K562 (cell line): ENCODE data around the gene UMAD1. TPM values are rescaled to one million over a fixed set of nuclear protein-coding genes. Genes with fewer than 3 reads are reported as not detected.

Source experiments
- ATAC-seq: fragments of 200-7000 bp; cut with Tn5 transposase; 3 replicates; pipeline ENCODE4 v1.9.1; 2020; ENCODE audit warnings: moderate library complexity
- BruUV-seq: library from RNA; stranded (reverse); fragments of 400-500 nt; replicated peaks from 2 replicates; lab custom pipeline; 2021; lab: Mats Ljungman, UMichigan
- CTCF ChIA-PET: fragments of 300-600 bp; formaldehyde crosslinking; extraction: SDS; loops from one replicate; lab custom pipeline; 2021; ENCODE audit warnings: low intra/inter-chr PET ratio; lab: Yijun Ruan, JAX
- POLR2A ChIA-PET: fragments of 300-600, 350-650 bp; sonication (Branson Sonifier 250); formaldehyde crosslinking; extraction: SDS; loops from one replicate; lab custom pipeline; 2021; ENCODE audit warnings: antibody characterized with exemption, inconsistent platforms; lab: Yijun Ruan, JAX
- DNase-seq, 4 experiments: peaks; one replicate each; pipeline versions ENCODE4 v3.0.0 to v3.0.0-alpha.2; 2011 to 2018; ENCODE audit warnings: low spot score in 3 of 4, mixed read lengths in 3 of 4; ENCODE audit errors: extremely low read depth in 1 of 4
- FAIRE-seq: peaks from 2 replicates; lab custom pipeline; 2011; peaks lifted over from hg19 to GRCh38; lab: Jason Lieb, UNC
- H2AFZ ChIP-seq: 2 replicates; pipeline ENCODE4 v1.6.0; 2011; ENCODE audit warnings: low read depth, low read length, control low read depth, inconsistent platforms
- H3K27ac ChIP-seq: fragments of 200-600 bp; 3 replicates; pipeline ENCODE4 v1.8.0; 2011; ENCODE audit warnings: low read depth, mild to moderate bottlenecking, control low read depth, inconsistent platforms, low read length, moderate library complexity, mixed read lengths; ENCODE audit errors: extremely low read depth
- H3K27me3 ChIP-seq, 2 experiments: fragments of 300-600 bp in 1 of 2; 2 replicates in 1 of 2; 3 replicates in 1 of 2; pipeline versions ENCODE4 v1.6.0 to v1.8.0; 2011; ENCODE audit warnings: inconsistent platforms in 2 of 2, low read length in 2 of 2, mild to moderate bottlenecking in 1 of 2, mixed read lengths in 1 of 2, moderate library complexity in 1 of 2; ENCODE audit not compliant: control insufficient read depth in 2 of 2, insufficient read depth in 2 of 2
- H3K36me3 ChIP-seq: fragments of 300-600 bp; 3 replicates; pipeline ENCODE4 v1.8.0; 2011; ENCODE audit warnings: mild to moderate bottlenecking, low read length, inconsistent platforms; ENCODE audit not compliant: control insufficient read depth, insufficient read depth
- H3K4me1 ChIP-seq, 2 experiments: fragments of 200-600 bp in 1 of 2; replicated peaks in 1 of 2; 2 replicates in 1 of 2; 3 replicates in 1 of 2; pipeline versions ENCODE4 v1.5.1 to v1.8.0; 2011; ENCODE audit warnings: inconsistent platforms in 2 of 2, low read length in 2 of 2, mild to moderate bottlenecking in 1 of 2, mixed read lengths in 1 of 2, moderate library complexity in 1 of 2; ENCODE audit not compliant: control insufficient read depth in 2 of 2, insufficient read depth in 2 of 2
- H3K4me2 ChIP-seq: 2 replicates; pipeline ENCODE4 v1.6.1; 2011; ENCODE audit warnings: low read length, control low read depth, inconsistent platforms, mixed read lengths; ENCODE audit not compliant: insufficient read depth
- H3K4me3 ChIP-seq: fragments of 200-600 bp; sonication (generic), shearing (Covaris generic); 2 replicates; pipeline ENCODE4 v1.5.1; 2016; ENCODE audit warnings: control low read depth, inconsistent platforms
- H3K79me2 ChIP-seq: fragments of 200-600 bp; 3 replicates; pipeline ENCODE4 v1.8.0; 2011; ENCODE audit warnings: low read length, inconsistent platforms; ENCODE audit not compliant: control insufficient read depth, insufficient read depth
- H3K9ac ChIP-seq, 2 experiments: 2 replicates each; pipeline versions ENCODE4 v1.6.0 to v1.6.1; 2011; ENCODE audit warnings: low read depth in 2 of 2, low read length in 2 of 2, control low read depth in 1 of 2, inconsistent platforms in 1 of 2, mild to moderate bottlenecking in 1 of 2, mixed read lengths in 1 of 2; ENCODE audit not compliant: insufficient read depth in 1 of 2
- H3K9me1 ChIP-seq: one replicate; pipeline ENCODE4 v1.6.0; 2011; ENCODE audit warnings: inconsistent platforms, mild to moderate bottlenecking, low read length, moderate library complexity; ENCODE audit not compliant: control insufficient read depth, insufficient read depth
- H3K9me3 ChIP-seq: replicated peaks from 2 replicates; pipeline ENCODE4 v1.5.1; 2011; ENCODE audit warnings: low read depth, low read length, inconsistent platforms; ENCODE audit not compliant: control insufficient read depth, insufficient read depth
- H4K20me1 ChIP-seq: replicated peaks from 2 replicates; pipeline ENCODE4 v1.6.1; 2011; ENCODE audit warnings: low read length, inconsistent platforms, mixed read lengths; ENCODE audit not compliant: control insufficient read depth, insufficient read depth
- BDP1 ChIP-seq: IDR thresholded peaks from 3 replicates; pipeline ENCODE4 v1.6.1; 2011; ENCODE audit not compliant: insufficient read length, insufficient read depth
- CXXC5 ChIP-seq: fragments of 250-450 bp; sonication (Bioruptor Pico); IDR thresholded peaks from 2 replicates; pipeline ENCODE4 v1.8.0; 2022; ENCODE audit warnings: inconsistent platforms, mild to moderate bottlenecking, moderate library complexity
- HMG20A ChIP-seq: fragments of 450-650 bp; formaldehyde crosslinking; conservative IDR thresholded peaks from 2 replicates; pipeline ENCODE4 v1.4.0; 2020; ENCODE audit warnings: mild to moderate bottlenecking, mixed read lengths
- KHSRP ChIP-seq: fragments of 450-650 bp; IDR thresholded peaks from 2 replicates; pipeline ENCODE4 v1.6.1; 2017
- LCOR ChIP-seq: sonication (generic); formaldehyde crosslinking; IDR thresholded peaks from 2 replicates; pipeline ENCODE4 v1.8.0; 2022; ENCODE audit warnings: mild to moderate bottlenecking, missing genetic modification reagents
- NFRKB ChIP-seq: fragments of 450-650 bp; IDR thresholded peaks from 2 replicates; pipeline ENCODE4 v1.6.1; 2016; ENCODE audit warnings: low read depth
- NFXL1 ChIP-seq: fragments of 450-650 bp; formaldehyde crosslinking; IDR thresholded peaks from 2 replicates; pipeline ENCODE4 v1.4.0; 2021; ENCODE audit warnings: mild to moderate bottlenecking
- NUFIP1 ChIP-seq: fragments of 450-650 bp; IDR thresholded peaks from 2 replicates; pipeline ENCODE4 v1.6.1; 2018; ENCODE audit not compliant: partially characterized antibody
- PURB ChIP-seq: sonication (generic); formaldehyde crosslinking; IDR thresholded peaks from 2 replicates; pipeline ENCODE4 v1.9.0; 2021; ENCODE audit warnings: low read depth, mild to moderate bottlenecking, missing genetic modification reagents
- RBBP5 ChIP-seq: fragments of 200-600 bp; sonication (generic); IDR thresholded peaks from 2 replicates; pipeline ENCODE4 v1.6.1; 2012; ENCODE audit warnings: borderline replicate concordance, mild to moderate bottlenecking, low read length, control low read depth, inconsistent platforms; ENCODE audit not compliant: insufficient read depth, poor library complexity, severe bottlenecking
- TEAD4 ChIP-seq, 2 experiments: sonication (generic) in 1 of 2; formaldehyde crosslinking in 1 of 2; IDR thresholded peaks; 2 replicates each; pipeline versions ENCODE4 v1.6.1 to v1.8.0; 2012 to 2022; ENCODE audit warnings: borderline replicate concordance in 1 of 2, inconsistent platforms in 1 of 2, low read length in 1 of 2, mild to moderate bottlenecking in 1 of 2, missing genetic modification reagents in 1 of 2
- ZNF764 ChIP-seq: fragments of 250-450 bp; sonication (Bioruptor Pico); IDR thresholded peaks from 2 replicates; pipeline ENCODE4 v1.4.0; 2020; ENCODE audit warnings: low read depth, mild to moderate bottlenecking, moderate library complexity
- ZSCAN32 ChIP-seq: fragments of 450-650 bp; formaldehyde crosslinking; IDR thresholded peaks from 2 replicates; pipeline ENCODE4 v1.4.0; 2020; ENCODE audit warnings: mild to moderate bottlenecking, moderate library complexity
- WGBS: fragments of 100-300 bp; shearing (Covaris generic); methylation state at CpG from one replicate; pipeline ENCODE4 v1.1.6; 2016; ENCODE audit warnings: low coverage, mixed read lengths; ENCODE audit not compliant: insufficient coverage; ENCODE audit errors: missing lambda C conversion rate; 5-methylcytosine and 5-hydroxymethylcytosine counted together
- in situ Hi-C: fragments of 300-500 bp; cut with MboI; formaldehyde crosslinking; loops from 4 replicates; pipeline ENCODE4 v1.15.0; 2018; ENCODE audit warnings: inconsistent platforms, mixed read lengths
- intact Hi-C: fragments of 100-400 bp; cut with micrococcal nuclease; formaldehyde crosslinking; loops from 2 replicates; pipeline ENCODE4 v1.14.2; 2022
- polyA plus RNA-seq, 8 experiments: library from polyadenylated mRNA; depleted of rRNA in 4 of 8; stranded (reverse) in 5 of 8; unstranded in 3 of 8; fragments of >200 nt; fragmentation: Nextera tagmentation in 2 of 8; fragmentation: Illumina TruSeq in 1 of 8; extraction: Ambion mirVana in 2 of 8; extraction: Trizol in 1 of 8; gene quantifications; 2 replicates each; pipeline versions ENCODE4 v1.2.1 to v1.2.3, GENCODE V29; 2011 to 2014; ENCODE audit warnings: inconsistent platforms in 1 of 8, missing spikeins in 1 of 8
- total RNA-seq, 7 experiments: library from RNA; depleted of rRNA in 6 of 7; stranded (reverse); fragments of >200 nt in 6 of 7; fragmentation: Illumina TruSeq in 2 of 7; extraction: Trizol in 2 of 7; gene quantifications; 2 replicates each; pipeline versions ENCODE4 v1.2.1 to v1.2.3, GENCODE V29; 2011 to 2021; ENCODE audit warnings: low replicate concordance in 1 of 7
- TF ChIP-seq, protein P1 (sequence below): fragments of 250-450 bp; sonication (Bioruptor Pico); IDR thresholded peaks from 2 replicates; pipeline ENCODE4 v1.4.0; 2020; ENCODE audit warnings: mild to moderate bottlenecking

The UMAD1 gene
- total and polyA plus RNA-seq, 9 of the 15 experiments (the other 6 are each of a cell fraction or from before 2014, with no cell fraction given): 9.0 to 26.7 (median 13.3) TPM

DNA sequence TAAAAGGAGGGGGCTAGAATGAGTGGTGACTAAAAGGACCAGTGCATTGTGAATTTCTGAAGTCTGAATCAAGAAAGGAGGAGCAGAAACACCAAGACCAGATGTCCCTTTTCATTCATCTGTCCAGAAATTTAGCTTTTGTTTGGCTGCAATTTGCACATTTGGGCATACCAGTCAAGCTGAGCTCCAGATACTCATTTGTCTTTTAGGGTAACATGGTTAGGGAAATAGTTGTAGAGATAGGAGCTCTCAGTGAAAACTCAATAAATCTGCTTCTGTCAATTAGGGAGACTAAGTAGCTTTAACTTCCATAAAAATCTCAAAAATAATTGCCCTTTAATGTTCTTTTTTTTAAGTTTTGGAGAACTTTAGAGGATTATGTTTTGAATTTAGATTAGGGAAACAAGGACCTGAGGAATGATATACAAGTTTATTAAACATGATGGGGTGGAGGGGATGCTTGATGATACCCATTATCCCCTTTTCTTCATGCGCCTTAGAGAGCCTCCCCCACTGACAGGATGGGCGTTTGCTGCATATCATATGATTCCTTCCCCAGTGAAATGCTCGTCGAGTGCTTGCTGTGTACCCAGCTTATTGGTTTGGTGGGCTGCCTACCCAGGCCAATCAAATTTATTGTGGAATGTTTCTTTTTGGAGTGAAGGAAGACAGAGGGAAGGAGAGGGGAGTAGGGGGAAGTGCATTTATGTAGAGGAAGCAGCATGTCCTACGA lies 128.6 kb downstream of the UMAD1 start:
- in situ Hi-C loops: no loop called here
- Histone ChIP-seq H3K27me3 (no peaks in the 10 kb centered on the region), H3K4me2 (no peak overlapping the region), H3K4me3 (no peak overlapping the region), H3K9me1 (no peaks in the 10 kb centered on the region), H3K36me3 (no peaks in the 10 kb centered on the region), H3K27ac (no peak overlapping the region), H3K79me2 (no peaks in the 10 kb centered on the region), H2AFZ (no peak overlapping the region), H3K9me3 (no peaks in the 10 kb centered on the region), H3K9ac (no peak overlapping the region), H3K4me1 (no peaks in the 10 kb centered on the region), H4K20me1 (no peaks in the 10 kb centered on the region)
- TF ChIP-seq PURB (CRISPR knock-in tag): no peak
- TF ChIP-seq NFRKB: no peak
- no peak for TF ChIP-seq KHSRP
- no peak for TF ChIP-seq ZSCAN32 (CRISPR knock-in tag)
- TF ChIP-seq RBBP5: no peak
- no peak for TF ChIP-seq ZNF764 (CRISPR knock-in tag)
- TF ChIP-seq BDP1: no peak
- no peak for TF ChIP-seq LCOR (CRISPR knock-in tag)
- TF ChIP-seq CXXC5: no peak
- TF ChIP-seq, protein P1, sequence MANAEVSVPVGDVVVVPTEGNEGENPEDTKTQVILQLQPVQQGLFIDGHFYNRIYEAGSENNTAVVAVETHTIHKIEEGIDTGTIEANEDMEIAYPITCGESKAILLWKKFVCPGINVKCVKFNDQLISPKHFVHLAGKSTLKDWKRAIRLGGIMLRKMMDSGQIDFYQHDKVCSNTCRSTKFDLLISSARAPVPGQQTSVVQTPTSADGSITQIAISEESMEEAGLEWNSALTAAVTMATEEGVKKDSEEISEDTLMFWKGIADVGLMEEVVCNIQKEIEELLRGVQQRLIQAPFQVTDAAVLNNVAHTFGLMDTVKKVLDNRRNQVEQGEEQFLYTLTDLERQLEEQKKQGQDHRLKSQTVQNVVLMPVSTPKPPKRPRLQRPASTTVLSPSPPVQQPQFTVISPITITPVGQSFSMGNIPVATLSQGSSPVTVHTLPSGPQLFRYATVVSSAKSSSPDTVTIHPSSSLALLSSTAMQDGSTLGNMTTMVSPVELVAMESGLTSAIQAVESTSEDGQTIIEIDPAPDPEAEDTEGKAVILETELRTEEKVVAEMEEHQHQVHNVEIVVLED: no peak
- no peak for TF ChIP-seq NFXL1 (CRISPR knock-in tag)
- TF ChIP-seq NUFIP1: no peak
- TF ChIP-seq HMG20A: no peak
- TF ChIP-seq TEAD4 (IDR thresholded peaks at IDR 0.05; ENCODE audit: low read length): no peak
- TF ChIP-seq TEAD4 (CRISPR knock-in tag; IDR thresholded peaks at IDR 0.05; ENCODE audit: borderline replicate concordance): no peak
- ATAC-seq: no peak
- BruUV-seq: no TSS peak
- intact Hi-C loops: loop anchor here (5.0 to 10.0 kb wide), 4 partner anchors 174 to 526 kb away; no protein-coding TSS in a partner anchor
- no peak for FAIRE-seq
- POLR2A ChIA-PET: no interaction called here
- DNase-seq: no peak
- CTCF ChIA-PET: no interaction called here
- 28% methylated on average over 5 of the region's 5 CpGs for WGBS
